Prostate gland (tissue), 2 donors: ENCODE measurements around the gene FAM180A.

Experiments used
- POLR2A ChIP-seq: fragments of 450-650 bp; IDR thresholded peaks from one replicate; pipeline ENCODE4 v1.6.1; 2016; ENCODE audit warnings: antibody characterized with exemption, mild to moderate bottlenecking
- TF ChIP-seq, protein P1 (sequence below), 4 experiments: fragments of 200-600 bp in 2 of 4; fragments of 450-650 bp in 2 of 4; sonication (generic) in 2 of 4; IDR thresholded peaks; 1 replicate in 3 of 4; 2 replicates in 1 of 4; pipeline ENCODE4 v1.5.1; 2016 to 2019; ENCODE audit warnings: antibody characterized with exemption in 4 of 4, mild to moderate bottlenecking in 2 of 4, moderate library complexity in 2 of 4

DNA sequence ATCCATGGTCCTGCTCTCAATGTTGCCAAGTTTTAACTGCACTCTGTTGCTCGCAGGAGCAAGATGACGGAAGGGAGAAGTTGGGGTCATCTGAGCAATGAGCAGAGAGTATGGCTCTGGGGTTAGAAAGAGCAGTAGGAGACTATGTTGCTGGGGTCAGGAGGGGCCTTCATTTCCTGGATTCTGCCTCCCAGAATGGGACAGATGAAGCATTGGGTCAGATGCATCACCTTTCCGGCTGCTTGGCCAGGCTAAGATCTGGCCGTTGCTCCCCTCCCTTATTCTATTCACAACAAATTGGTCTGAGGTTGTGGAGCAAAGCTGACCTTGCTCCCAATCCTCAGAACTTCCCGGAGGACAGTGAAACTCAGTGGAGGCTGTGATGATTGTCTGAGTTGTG, 63.9 kb downstream of the FAM180A start:
- TF ChIP-seq, protein P1, sequence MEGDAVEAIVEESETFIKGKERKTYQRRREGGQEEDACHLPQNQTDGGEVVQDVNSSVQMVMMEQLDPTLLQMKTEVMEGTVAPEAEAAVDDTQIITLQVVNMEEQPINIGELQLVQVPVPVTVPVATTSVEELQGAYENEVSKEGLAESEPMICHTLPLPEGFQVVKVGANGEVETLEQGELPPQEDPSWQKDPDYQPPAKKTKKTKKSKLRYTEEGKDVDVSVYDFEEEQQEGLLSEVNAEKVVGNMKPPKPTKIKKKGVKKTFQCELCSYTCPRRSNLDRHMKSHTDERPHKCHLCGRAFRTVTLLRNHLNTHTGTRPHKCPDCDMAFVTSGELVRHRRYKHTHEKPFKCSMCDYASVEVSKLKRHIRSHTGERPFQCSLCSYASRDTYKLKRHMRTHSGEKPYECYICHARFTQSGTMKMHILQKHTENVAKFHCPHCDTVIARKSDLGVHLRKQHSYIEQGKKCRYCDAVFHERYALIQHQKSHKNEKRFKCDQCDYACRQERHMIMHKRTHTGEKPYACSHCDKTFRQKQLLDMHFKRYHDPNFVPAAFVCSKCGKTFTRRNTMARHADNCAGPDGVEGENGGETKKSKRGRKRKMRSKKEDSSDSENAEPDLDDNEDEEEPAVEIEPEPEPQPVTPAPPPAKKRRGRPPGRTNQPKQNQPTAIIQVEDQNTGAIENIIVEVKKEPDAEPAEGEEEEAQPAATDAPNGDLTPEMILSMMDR (IDR thresholded peaks at IDR 0.05): no peak
- TF ChIP-seq POLR2A: no peak
